Smooth muscle cell (in vitro differentiated cells): Measurements from ENCODE around the gene PSMF1. TPM values are rescaled to one million over a fixed set of nuclear protein-coding genes. Genes with fewer than 3 reads are reported as not detected.

Experiments used
- DNase-seq: peaks from one replicate; lab custom pipeline; 2025; ENCODE audit not compliant: unreplicated experiment; lab: John Stamatoyannopoulos, UW
- H2AFZ ChIP-seq: fragments of 200-600 bp; sonication (generic); 2 replicates; pipeline ENCODE4 v1.6.0; 2016; ENCODE audit warnings: antibody characterized with exemption, low read depth, mild to moderate bottlenecking
- H3F3A ChIP-seq: fragments of 200-600 bp; sonication (generic); 2 replicates; pipeline ENCODE4 v1.6.0; 2017; ENCODE audit warnings: antibody characterized with exemption, low read depth
- H3K27ac ChIP-seq: fragments of 200-600 bp; sonication (generic); 2 replicates; pipeline ENCODE4 v1.5.1; 2016; ENCODE audit warnings: low read depth, mild to moderate bottlenecking
- H3K27me3 ChIP-seq: fragments of 200-600 bp; sonication (generic); 2 replicates; pipeline ENCODE4 v1.6.1; 2016; ENCODE audit warnings: low read depth, mild to moderate bottlenecking
- H3K36me3 ChIP-seq: fragments of 200-600 bp; sonication (generic); 2 replicates; pipeline ENCODE4 v1.5.1; 2016; ENCODE audit warnings: low read depth
- H3K4me1 ChIP-seq: fragments of 200-600 bp; sonication (generic); 2 replicates; pipeline ENCODE4 v1.5.1; 2016; ENCODE audit warnings: low read depth
- H3K4me2 ChIP-seq: fragments of 200-600 bp; sonication (generic); 2 replicates; pipeline ENCODE4 v1.6.0; 2016; ENCODE audit warnings: mild to moderate bottlenecking
- H3K4me3 ChIP-seq: fragments of 200-600 bp; sonication (generic); 2 replicates; pipeline ENCODE4 v1.5.1; 2016; ENCODE audit warnings: mild to moderate bottlenecking
- H3K79me2 ChIP-seq: fragments of 200-600 bp; sonication (generic); 2 replicates; pipeline ENCODE4 v1.6.0; 2016; ENCODE audit warnings: low read depth, mild to moderate bottlenecking
- H3K9ac ChIP-seq: fragments of 200-600 bp; sonication (generic); 2 replicates; pipeline ENCODE4 v1.6.0; 2016; ENCODE audit warnings: low read depth
- H3K9me3 ChIP-seq: fragments of 200-600 bp; sonication (generic); replicated peaks from 2 replicates; pipeline ENCODE4 v1.5.1; 2016; ENCODE audit warnings: low read depth
- H4K20me1 ChIP-seq: fragments of 200-600 bp; sonication (generic); 2 replicates; pipeline ENCODE4 v1.6.0; 2016; ENCODE audit warnings: low read depth
- WGBS: methylation state at CpG from one replicate; pipeline ENCODE4 v1.1.7; 2016; ENCODE audit warnings: low lambda C conversion rate; 5-methylcytosine and 5-hydroxymethylcytosine counted together
- polyA plus RNA-seq: library from polyadenylated mRNA; unstranded; fragments of >200 nt; fragmentation: Nextera tagmentation; extraction: Ambion mirVana; gene quantifications from 2 replicates; pipeline ENCODE4 v1.2.1, GENCODE V29; 2016
- total RNA-seq: library from RNA; depleted of rRNA; stranded (reverse); fragments of >200 nt; gene quantifications from 2 replicates; pipeline ENCODE4 v1.2.3, GENCODE V29; 2014
- TF ChIP-seq, protein P1 (sequence below): fragments of 200-600 bp; sonication (generic); IDR thresholded peaks from 2 replicates; pipeline ENCODE4 v1.5.1; 2017; ENCODE audit warnings: borderline replicate concordance, mild to moderate bottlenecking, antibody characterized with exemption; ENCODE audit not compliant: insufficient read depth, poor library complexity, severe bottlenecking

The PSMF1 gene
- total and polyA plus RNA-seq, 2 experiments from 2014 or later = 120 to 246 TPM

DNA sequence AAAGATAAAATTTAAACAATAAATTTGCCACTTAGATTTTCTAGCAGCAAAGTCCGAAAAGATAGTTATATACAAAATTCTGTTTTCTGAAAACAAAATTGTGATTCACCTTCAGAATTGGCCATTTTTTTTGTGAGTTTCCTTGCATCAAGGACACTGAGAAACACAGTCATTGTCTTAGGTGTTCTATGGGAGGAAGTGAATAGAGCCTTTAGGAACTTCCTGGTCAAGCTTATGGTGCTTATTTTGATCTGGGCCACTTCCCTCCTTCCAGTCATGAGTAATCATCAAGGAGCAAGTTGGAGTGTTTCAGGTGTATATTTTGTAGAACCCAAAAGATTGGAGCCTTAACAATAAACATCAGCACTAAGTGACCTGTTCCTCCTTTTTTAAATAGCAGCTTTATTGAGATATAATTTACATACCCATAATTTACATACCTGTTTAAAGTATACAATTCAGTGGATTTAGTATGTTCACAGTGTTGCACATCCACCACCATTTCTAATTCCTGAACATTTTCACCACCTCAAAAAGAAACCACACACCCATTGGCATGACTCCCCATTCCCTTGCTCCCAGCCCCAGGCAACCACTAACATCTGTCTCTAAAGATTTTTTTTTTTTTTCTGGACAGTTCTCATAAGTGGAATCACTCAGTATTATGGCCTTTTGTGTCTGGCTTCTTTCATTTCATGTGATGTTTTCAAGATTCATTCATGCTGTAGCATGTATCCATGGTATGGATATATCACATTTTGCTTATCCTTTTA lies 48.7 kb downstream of the PSMF1 start:
- Histone ChIP-seq H3K4me1 (no peaks in the 10 kb centered on the region), H3K27me3 (no peaks in the 10 kb centered on the region), H3K9me3 (no peaks in the 10 kb centered on the region), H4K20me1 (peaks cover 30% of the 10 kb centered on the region), H3K79me2 (no peaks in the 10 kb centered on the region), H3K4me2 (no peak overlapping the region), H3K4me3 (no peak overlapping the region), H3F3A (no peaks in the 10 kb centered on the region), H3K27ac (no peak overlapping the region), H3K36me3 (peaks cover 17% of the 10 kb centered on the region), H3K9ac (no peak overlapping the region), H2AFZ (no peak overlapping the region)
- no peak for DNase-seq
- WGBS = 100% methylated on average over 1 of the region's 1 CpG
- TF ChIP-seq, protein P1, sequence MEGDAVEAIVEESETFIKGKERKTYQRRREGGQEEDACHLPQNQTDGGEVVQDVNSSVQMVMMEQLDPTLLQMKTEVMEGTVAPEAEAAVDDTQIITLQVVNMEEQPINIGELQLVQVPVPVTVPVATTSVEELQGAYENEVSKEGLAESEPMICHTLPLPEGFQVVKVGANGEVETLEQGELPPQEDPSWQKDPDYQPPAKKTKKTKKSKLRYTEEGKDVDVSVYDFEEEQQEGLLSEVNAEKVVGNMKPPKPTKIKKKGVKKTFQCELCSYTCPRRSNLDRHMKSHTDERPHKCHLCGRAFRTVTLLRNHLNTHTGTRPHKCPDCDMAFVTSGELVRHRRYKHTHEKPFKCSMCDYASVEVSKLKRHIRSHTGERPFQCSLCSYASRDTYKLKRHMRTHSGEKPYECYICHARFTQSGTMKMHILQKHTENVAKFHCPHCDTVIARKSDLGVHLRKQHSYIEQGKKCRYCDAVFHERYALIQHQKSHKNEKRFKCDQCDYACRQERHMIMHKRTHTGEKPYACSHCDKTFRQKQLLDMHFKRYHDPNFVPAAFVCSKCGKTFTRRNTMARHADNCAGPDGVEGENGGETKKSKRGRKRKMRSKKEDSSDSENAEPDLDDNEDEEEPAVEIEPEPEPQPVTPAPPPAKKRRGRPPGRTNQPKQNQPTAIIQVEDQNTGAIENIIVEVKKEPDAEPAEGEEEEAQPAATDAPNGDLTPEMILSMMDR = no peak

DNA sequence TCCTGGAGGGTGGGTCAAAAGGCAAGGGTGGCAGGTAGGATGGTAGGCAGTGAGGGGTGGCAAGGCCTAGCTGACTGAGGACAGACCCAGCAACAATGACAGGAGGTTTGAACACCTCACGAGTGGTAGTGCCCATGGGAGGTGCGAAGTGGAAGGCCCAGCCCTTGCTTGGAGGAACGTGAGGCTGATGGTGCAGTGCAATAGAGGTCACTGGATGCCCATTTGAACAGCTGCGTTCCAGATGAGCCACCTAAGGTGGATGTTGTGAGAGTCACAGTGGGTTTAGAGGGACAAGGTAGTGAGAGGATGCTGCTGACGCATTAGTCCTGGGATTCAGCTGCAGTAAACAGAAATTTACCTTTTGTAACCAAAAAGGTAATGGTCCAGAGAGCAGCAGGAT lies 50.8 kb downstream of the PSMF1 start:
- 98% methylated on average over 5 of the region's 5 CpGs for WGBS

DNA sequence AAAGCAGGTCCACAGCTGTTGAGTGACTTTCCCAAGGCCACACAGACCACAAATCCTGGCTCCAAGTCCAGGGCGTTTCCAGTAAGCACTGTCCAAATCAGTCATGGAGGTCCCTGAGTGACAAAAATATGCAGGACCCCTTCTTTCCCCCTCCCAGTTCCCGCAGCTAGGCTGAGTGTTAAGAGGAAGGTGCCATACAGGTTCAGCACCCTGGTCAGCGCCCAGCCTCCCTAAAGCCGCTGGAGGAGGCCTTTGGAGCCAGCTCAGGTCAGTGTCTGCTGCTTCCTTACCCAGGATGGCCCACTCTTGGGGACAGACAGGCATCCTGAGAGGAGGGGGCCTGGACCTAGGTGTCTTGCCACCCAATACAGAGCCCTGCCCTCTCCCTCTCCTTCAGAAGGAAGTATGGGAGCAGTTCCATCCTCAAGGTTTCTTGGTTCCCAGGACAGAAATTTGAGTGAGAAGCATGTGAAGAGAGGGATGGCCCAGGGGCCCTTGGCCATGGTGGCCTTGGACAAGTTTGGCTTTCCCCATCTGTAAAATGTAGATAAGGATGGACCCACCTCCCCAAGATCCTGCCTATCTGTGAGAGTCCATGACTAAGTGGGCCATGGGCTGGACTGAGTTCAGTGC lies 53.2 kb downstream of the PSMF1 start:
- no peak for DNase-seq

More for the DNA sequence above, 50.8 kb downstream of the PSMF1 start:
- TF ChIP-seq, protein P1 = no peak
- H3K4me3 ChIP-seq = no peak overlapping the region
- no peak for DNase-seq
- no peaks in the 10 kb centered on the region for H3K4me1 ChIP-seq
- no peak overlapping the region for H3K27ac ChIP-seq
- no peaks in the 10 kb centered on the region for H3K9me3 ChIP-seq
- no peak overlapping the region for H3K9ac ChIP-seq
- no peaks in the 10 kb centered on the region for H3K27me3 ChIP-seq
- peaks cover 11% of the 10 kb centered on the region for H3K36me3 ChIP-seq
- peaks cover 27% of the 10 kb centered on the region for H4K20me1 ChIP-seq
- no peaks in the 10 kb centered on the region for H3F3A ChIP-seq
- H3K79me2 ChIP-seq = no peaks in the 10 kb centered on the region
- no peak overlapping the region for H2AFZ ChIP-seq
- no peak overlapping the region for H3K4me2 ChIP-seq

More for the DNA sequence above, 53.2 kb downstream of the PSMF1 start:
- Histone ChIP-seq H4K20me1 (peaks cover 27% of the 10 kb centered on the region), H3K4me3 (no peak overlapping the region), H3K27ac (no peak overlapping the region), H3K4me1 (no peaks in the 10 kb centered on the region), H3K79me2 (no peaks in the 10 kb centered on the region), H3K9ac (no peak overlapping the region), H3K4me2 (no peak overlapping the region), H3K36me3 (peaks cover 4% of the 10 kb centered on the region), H3K9me3 (no peaks in the 10 kb centered on the region), H3K27me3 (no peaks in the 10 kb centered on the region), H3F3A (no peaks in the 10 kb centered on the region), H2AFZ (no peak overlapping the region)
- TF ChIP-seq, protein P1 = no peak
- 68% methylated on average over 4 of the region's 4 CpGs for WGBS
